Caco-2 (cell line): Measurements from ENCODE around the gene MED12L. TPM values are rescaled to one million over a fixed set of nuclear protein-coding genes. Genes with fewer than 3 reads are reported as not detected.
A peak's percentile ranks its signal among the peaks of the same experiment; 100 is the strongest.

ENCODE experiments used
- BruUV-seq: library from RNA; stranded (reverse); fragments of 400-500 nt; replicated peaks from 2 replicates; lab custom pipeline; 2021; lab: Mats Ljungman, UMichigan
- CTCF ChIA-PET: fragments of 300-600 bp; sonication (Branson Sonifier 250); formaldehyde crosslinking; loops from one replicate; lab custom pipeline; 2022; ENCODE audit warnings: antibody characterized with exemption; lab: Charles Lee
- POLR2A ChIA-PET: fragments of 300-600 bp; sonication (Branson Sonifier 250); formaldehyde crosslinking; loops from one replicate; lab custom pipeline; 2022; ENCODE audit warnings: antibody characterized with exemption; lab: Charles Lee
- DNase-seq, 2 experiments: peaks; one replicate each; pipeline versions ENCODE4 v3.0.0 to v3.0.0-alpha.2; 2020 to 2022
- H3K27me3 ChIP-seq: replicated peaks from 2 replicates; pipeline ENCODE4 v1.6.0; 2011; ENCODE audit warnings: low read length; ENCODE audit not compliant: control insufficient read depth, insufficient read depth
- H3K36me3 ChIP-seq: 2 replicates; pipeline ENCODE4 v1.5.1; 2011; ENCODE audit warnings: low read length; ENCODE audit not compliant: control insufficient read depth, insufficient read depth
- H3K4me1 ChIP-seq: fragments of 250-450 bp; sonication (Bioruptor Pico); 2 replicates; pipeline ENCODE4 v1.5.1; 2020; ENCODE audit warnings: mild to moderate bottlenecking
- H3K4me3 ChIP-seq: 2 replicates; pipeline ENCODE4 v1.5.1; 2011; ENCODE audit warnings: low read depth, mild to moderate bottlenecking, control low read depth, low read length
- H3K9me3 ChIP-seq: fragments of 250-450 bp; sonication (Bioruptor Pico); 2 replicates; pipeline ENCODE4 v1.5.1; 2020; ENCODE audit warnings: mild to moderate bottlenecking, moderate library complexity
- H3K27ac Mint-ChIP-seq: one replicate; pipeline ENCODE4 v1.8.0; 2022; ENCODE audit warnings: mixed read lengths; ENCODE audit not compliant: unreplicated experiment
- H3K27me3 Mint-ChIP-seq: one replicate; pipeline ENCODE4 v1.8.0; 2022; ENCODE audit warnings: mixed read lengths; ENCODE audit not compliant: insufficient read depth, unreplicated experiment
- H3K36me3 Mint-ChIP-seq: one replicate; pipeline ENCODE4 v1.8.0; 2022; ENCODE audit warnings: mild to moderate bottlenecking, mixed read lengths; ENCODE audit not compliant: insufficient read depth, unreplicated experiment
- H3K4me1 Mint-ChIP-seq: one replicate; pipeline ENCODE4 v1.8.0; 2022; ENCODE audit warnings: low read depth, mixed read lengths; ENCODE audit not compliant: unreplicated experiment
- H3K4me3 Mint-ChIP-seq: one replicate; pipeline ENCODE4 v1.8.0; 2022; ENCODE audit warnings: mild to moderate bottlenecking, moderate library complexity, mixed read lengths; ENCODE audit not compliant: unreplicated experiment
- H3K9me3 Mint-ChIP-seq: one replicate; pipeline ENCODE4 v1.8.0; 2022; ENCODE audit warnings: mixed read lengths; ENCODE audit not compliant: unreplicated experiment
- CTCF ChIP-seq, 2 experiments: fragments of 200-600 bp in 1 of 2; IDR thresholded peaks; 1 replicate in 1 of 2; 2 replicates in 1 of 2; pipeline versions ENCODE4 v1.5.1 to v1.8.0; 2011 to 2022; ENCODE audit warnings: antibody characterized with exemption in 1 of 2, control low read depth in 1 of 2, inconsistent platforms in 1 of 2, low read depth in 1 of 2, low read length in 1 of 2, mild to moderate bottlenecking in 1 of 2, moderate library complexity in 1 of 2; ENCODE audit not compliant: insufficient read depth in 1 of 2, severe bottlenecking in 1 of 2, unreplicated experiment in 1 of 2
- intact Hi-C: fragments of 100-400 bp; cut with micrococcal nuclease; formaldehyde crosslinking; loops from one replicate; pipeline ENCODE4 v1.10.0; 2022; ENCODE audit not compliant: unreplicated experiment
- total RNA-seq: library from RNA; stranded (reverse); gene quantifications from 2 replicates; pipeline ENCODE4 v1.2.3, GENCODE V29; 2022

Gene MED12L
- total RNA-seq, 1 experiment from 2014 or later = 21.5 TPM

GRCh38 chr3:151165226-151165625, 79.8 kb downstream of the MED12L start:
- H3K27me3 ChIP-seq = no peaks in the 10 kb centered on the region
- POLR2A ChIA-PET = no interaction called here
- no peak overlapping the region for H3K4me3 ChIP-seq
- Mint-ChIP-seq H3K27ac (no peak overlapping the region), H3K36me3 (peaks cover 11% of the 10 kb centered on the region), H3K4me1 (peaks cover 6% of the 10 kb centered on the region), H3K9me3 (no peaks in the 10 kb centered on the region), H3K27me3 (no peaks in the 10 kb centered on the region), H3K4me3 (no peak overlapping the region)
- no TSS peak for BruUV-seq
- DNase-seq = no peak
- intact Hi-C loops = loop anchor here (5.0 kb wide), 3 partner anchors 47 to 752 kb away; no protein-coding TSS in a partner anchor
- no peaks in the 10 kb centered on the region for H3K4me1 ChIP-seq
- no peak for TF ChIP-seq CTCF (IDR thresholded peaks at IDR 0.05; ENCODE audit: insufficient read depth in 1 of 2, low read depth in 1 of 2, low read length in 1 of 2, severe bottlenecking in 1 of 2, unreplicated experiment in 1 of 2)
- CTCF ChIA-PET = no interaction called here
- H3K36me3 ChIP-seq = no peaks in the 10 kb centered on the region
- H3K9me3 ChIP-seq = no peaks in the 10 kb centered on the region

GRCh38 chr3:151166161-151166560, 80.7 kb downstream of the MED12L start:
- no TSS peak for BruUV-seq
- no peak for TF ChIP-seq CTCF (IDR thresholded peaks at IDR 0.05; ENCODE audit: insufficient read depth in 1 of 2, low read depth in 1 of 2, low read length in 1 of 2, severe bottlenecking in 1 of 2, unreplicated experiment in 1 of 2)

GRCh38 chr3:151168269-151169094, 83.0 kb downstream of the MED12L start:
- POLR2A ChIA-PET = no interaction called here
- H3K4me1 Mint-ChIP-seq = peaks cover 6% of the 10 kb centered on the region
- Histone ChIP-seq H3K36me3 (no peaks in the 10 kb centered on the region), H3K27me3 (no peaks in the 10 kb centered on the region), H3K4me3 (no peak overlapping the region), H3K9me3 (no peaks in the 10 kb centered on the region), H3K4me1 (no peaks in the 10 kb centered on the region)
- CTCF ChIA-PET = interaction anchor here (1.0 to 1.4 kb wide), 5 partner anchors 12 to 60 kb away, joined by 3 to 8 read pairs (median 4); no protein-coding TSS in a partner anchor
- H3K4me3 Mint-ChIP-seq = no peak overlapping the region
- intact Hi-C loops = loop anchor here (1.0 to 5.0 kb wide), 6 partner anchors 44 to 749 kb away; no protein-coding TSS in a partner anchor
- TF ChIP-seq CTCF (IDR thresholded peaks at IDR 0.05; ENCODE audit: insufficient read depth in 1 of 2, low read depth in 1 of 2, low read length in 1 of 2, severe bottlenecking in 1 of 2, unreplicated experiment in 1 of 2) = peak; percentile 89 to 94
- H3K27ac Mint-ChIP-seq = no peak overlapping the region
- no TSS peak for BruUV-seq
- H3K27me3 Mint-ChIP-seq = no peaks in the 10 kb centered on the region
- no peaks in the 10 kb centered on the region for H3K9me3 Mint-ChIP-seq
- H3K36me3 Mint-ChIP-seq = peaks cover 27% of the 10 kb centered on the region
- peak; percentile 75 to 84 for DNase-seq

More at GRCh38 chr3:151166161-151166560, 80.7 kb downstream of the MED12L start:
- H3K36me3 ChIP-seq = no peaks in the 10 kb centered on the region
- no peaks in the 10 kb centered on the region for H3K9me3 Mint-ChIP-seq
- H3K4me1 Mint-ChIP-seq = peaks cover 6% of the 10 kb centered on the region
- DNase-seq = no peak
- no peaks in the 10 kb centered on the region for H3K4me1 ChIP-seq
- ChIA-PET POLR2A (no interaction called here), CTCF (no interaction called here)
- H3K36me3 Mint-ChIP-seq = peaks cover 14% of the 10 kb centered on the region
- no peaks in the 10 kb centered on the region for H3K9me3 ChIP-seq
- H3K4me3 ChIP-seq = no peak overlapping the region
- H3K27ac Mint-ChIP-seq = no peak overlapping the region
- H3K27me3 Mint-ChIP-seq = no peaks in the 10 kb centered on the region
- no peak overlapping the region for H3K4me3 Mint-ChIP-seq
- intact Hi-C loops = loop anchor here (5.0 kb wide), 3 partner anchors 46 to 751 kb away; no protein-coding TSS in a partner anchor
- H3K27me3 ChIP-seq = no peaks in the 10 kb centered on the region
